ENCODE results near the gene PGM5.

DNA sequence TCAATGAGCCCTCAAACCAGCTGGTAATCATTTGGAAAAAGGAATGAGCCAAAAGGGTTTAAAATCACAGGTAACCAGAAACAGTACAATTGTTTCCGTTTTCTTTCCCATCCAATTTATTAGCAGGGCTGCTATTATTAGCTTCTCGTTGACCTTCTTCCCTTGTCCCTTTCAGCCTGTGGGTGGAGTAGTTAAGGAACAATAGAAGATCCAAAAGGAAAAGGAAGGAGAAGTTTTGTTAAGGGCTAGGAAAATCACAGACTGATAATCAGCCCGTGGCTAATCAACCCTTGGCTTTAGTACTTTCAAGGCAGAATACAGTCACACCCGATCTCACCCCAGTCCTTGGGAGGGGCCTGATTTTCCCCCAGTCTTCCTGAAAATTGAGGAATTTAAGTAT is 145.9 kb downstream of the PGM5 start:
- TF ChIP-seq SUZ12 (IDR thresholded peaks at IDR 0.05; ENCODE audit: extremely low read depth, insufficient read depth, insufficient read length) (no peak), YY1 (IDR thresholded peaks at IDR 0.05; ENCODE audit: insufficient read depth, insufficient read length) (no peak)
